NAMALWA (cell line): Measurements from ENCODE around the gene COL4A3.

Experiments
- DNase-seq: peaks from one replicate; pipeline ENCODE4 v3.0.0-alpha.2; 2015; ENCODE audit warnings: low spot score

The COL4A3 gene

DNA sequence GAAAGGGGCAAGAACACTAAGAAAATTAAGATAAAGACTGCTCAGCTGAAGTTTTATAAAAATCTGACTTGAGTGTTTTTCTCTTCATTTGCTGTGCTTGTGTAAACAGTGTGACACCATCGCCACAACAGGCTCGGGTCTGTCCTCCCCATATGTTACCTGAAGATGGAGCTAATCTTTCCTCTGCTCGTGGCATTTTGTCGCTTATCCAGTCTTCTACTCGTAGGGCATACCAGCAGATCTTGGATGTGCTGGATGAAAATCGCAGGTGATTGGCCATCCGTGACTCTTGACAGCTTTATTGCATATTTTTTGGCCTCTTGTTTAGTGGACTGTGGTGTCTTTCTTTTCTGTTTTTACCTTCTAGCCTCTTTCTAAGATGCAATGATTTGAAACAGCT is 182.7 kb downstream of the COL4A3 start:
- no peak for DNase-seq

- DNase-seq = no peak
Measured at GRCh38 chr2:227348324-227348723, 183.9 kb downstream of the COL4A3 start.

GRCh38 chr2:227349989-227350612 is 185.7 kb downstream of the COL4A3 start:
- DNase-seq = no peak

- DNase-seq = no peak
Measured at GRCh38 chr2:227351639-227352038, 187.2 kb downstream of the COL4A3 start.

DNA sequence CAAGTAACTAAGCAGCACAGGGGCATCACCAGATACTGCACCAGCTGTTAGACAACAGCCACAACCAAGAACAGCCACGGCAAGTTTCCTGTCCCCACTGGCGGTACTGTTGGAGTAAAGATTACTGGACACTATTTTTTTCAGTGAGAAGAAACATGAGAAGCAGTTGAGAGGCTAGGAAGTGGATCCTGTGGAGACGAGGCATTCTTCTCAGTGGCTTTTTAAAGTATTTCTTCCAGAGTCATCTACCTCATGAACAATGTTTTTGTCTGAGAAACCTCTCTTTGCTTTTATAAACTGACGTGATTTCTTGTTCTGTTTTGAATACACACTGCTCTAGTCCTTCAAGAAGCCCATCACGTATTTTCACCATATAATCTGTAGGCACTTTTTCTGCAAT is 195.9 kb downstream of the COL4A3 start:
- DNase-seq = no peak

- DNase-seq = peak; percentile 14
Measured at GRCh38 chr2:227363756-227364155, 199.3 kb downstream of the COL4A3 start.
